IMR-90 (cell line): ENCODE data around the gene RUNX2. TPM values are rescaled to one million over a fixed set of nuclear protein-coding genes. Genes with fewer than 3 reads are reported as not detected.

Experiments
- ATAC-seq: fragments of 200-7000 bp; cut with Tn5 transposase; 2 replicates; pipeline ENCODE4 v1.9.1; 2020; ENCODE audit warnings: low read depth, mild to moderate bottlenecking, moderate library complexity
- BruUV-seq: library from RNA; stranded (reverse); fragments of 400-500 nt; replicated peaks from 2 replicates; lab custom pipeline; 2021; lab: Mats Ljungman, UMichigan
- CTCF ChIA-PET: fragments of 300-600 bp; formaldehyde crosslinking; extraction: SDS; loops from one replicate; lab custom pipeline; 2021; ENCODE audit warnings: antibody characterized with exemption; lab: Yijun Ruan, JAX
- POLR2A ChIA-PET: fragments of 300-600 bp; sonication (Branson Sonifier 250); formaldehyde crosslinking; loops from one replicate; lab custom pipeline; 2022; ENCODE audit warnings: antibody characterized with exemption; ENCODE audit not compliant: unreplicated experiment; lab: Charles Lee
- DNase-seq: peaks from one replicate; pipeline ENCODE4 v3.0.0; 2013
- H2AFZ ChIP-seq: replicated peaks from 2 replicates; pipeline ENCODE3; 2013; ENCODE audit warnings: low read length, mild to moderate bottlenecking; ENCODE audit not compliant: poor library complexity
- H2AK5ac ChIP-seq: 2 replicates; pipeline ENCODE4 v1.6.1; 2013; ENCODE audit warnings: low read depth, low read length, inconsistent platforms
- H2AK9ac ChIP-seq: replicated peaks from 2 replicates; pipeline ENCODE3; 2013; ENCODE audit warnings: mild to moderate bottlenecking, low read depth, low read length, moderate library complexity; ENCODE audit not compliant: poor library complexity
- H2BK120ac ChIP-seq: 2 replicates; pipeline ENCODE4 v1.6.1; 2013; ENCODE audit warnings: low read depth, low read length, inconsistent platforms
- H2BK15ac ChIP-seq: 3 replicates; pipeline ENCODE4 v1.6.1; 2013; ENCODE audit warnings: low read depth, low read length, inconsistent platforms
- H2BK20ac ChIP-seq: 2 replicates; pipeline ENCODE4 v1.6.1; 2013; ENCODE audit warnings: low read depth, mild to moderate bottlenecking, inconsistent platforms, low read length, moderate library complexity
- H2BK5ac ChIP-seq: 2 replicates; pipeline ENCODE4 v1.6.1; 2013; ENCODE audit warnings: mild to moderate bottlenecking, low read depth, low read length, inconsistent platforms; ENCODE audit not compliant: poor library complexity, severe bottlenecking
- H3K14ac ChIP-seq: replicated peaks from 2 replicates; pipeline ENCODE4 v1.6.1; 2013; ENCODE audit warnings: low read depth, low read length, inconsistent platforms
- H3K18ac ChIP-seq: 2 replicates; pipeline ENCODE4 v1.6.1; 2013; ENCODE audit warnings: low read depth, low read length, control low read depth
- H3K23ac ChIP-seq: 2 replicates; pipeline ENCODE4 v1.6.1; 2013; ENCODE audit warnings: low read depth, low read length, inconsistent platforms
- H3K27ac ChIP-seq: 2 replicates; pipeline ENCODE4 v1.5.1; 2013; ENCODE audit warnings: mild to moderate bottlenecking, control low read depth, low read length; ENCODE audit not compliant: insufficient read depth
- H3K27me3 ChIP-seq: 2 replicates; pipeline ENCODE4 v1.6.1; 2013; ENCODE audit warnings: low read length; ENCODE audit not compliant: control insufficient read depth, insufficient read depth
- H3K36me3 ChIP-seq: 2 replicates; pipeline ENCODE4 v1.6.1; 2013; ENCODE audit warnings: low read length, mixed read lengths; ENCODE audit not compliant: control insufficient read depth, insufficient read depth
- H3K4ac ChIP-seq: 2 replicates; pipeline ENCODE4 v1.6.1; 2013; ENCODE audit warnings: low read depth, low read length, inconsistent platforms
- H3K4me1 ChIP-seq: 2 replicates; pipeline ENCODE4 v1.6.1; 2013; ENCODE audit warnings: low read length, mixed read lengths; ENCODE audit not compliant: control insufficient read depth, insufficient read depth
- H3K4me2 ChIP-seq: 2 replicates; pipeline ENCODE4 v1.6.1; 2013; ENCODE audit warnings: low read depth, mild to moderate bottlenecking, control low read depth, low read length, moderate library complexity
- H3K4me3 ChIP-seq: 2 replicates; pipeline ENCODE4 v1.5.1; 2013; ENCODE audit warnings: low read depth, mild to moderate bottlenecking, control low read depth, low read length, moderate library complexity; ENCODE audit not compliant: insufficient read depth
- H3K56ac ChIP-seq: 2 replicates; pipeline ENCODE4 v1.6.1; 2013; ENCODE audit warnings: low read length, inconsistent platforms; ENCODE audit not compliant: insufficient read depth; ENCODE audit errors: extremely low read depth
- H3K79me1 ChIP-seq, 2 experiments: 2 replicates each; pipeline ENCODE4 v1.6.1; 2013; ENCODE audit warnings: low read length in 2 of 2, inconsistent platforms in 1 of 2, low read depth in 1 of 2
- H3K9ac ChIP-seq: 2 replicates; pipeline ENCODE4 v1.6.1; 2013; ENCODE audit warnings: low read depth, low read length, control low read depth
- H3K9me1 ChIP-seq: 2 replicates; pipeline ENCODE4 v1.6.1; 2013; ENCODE audit warnings: low read length, inconsistent platforms; ENCODE audit not compliant: insufficient read depth
- H3K9me3 ChIP-seq: 2 replicates; pipeline ENCODE4 v1.6.1; 2013; ENCODE audit warnings: low read length; ENCODE audit not compliant: control insufficient read depth, insufficient read depth
- H4K20me1 ChIP-seq: 2 replicates; pipeline ENCODE4 v1.6.1; 2013; ENCODE audit warnings: low read length, inconsistent platforms; ENCODE audit not compliant: insufficient read depth
- H4K5ac ChIP-seq: 2 replicates; pipeline ENCODE4 v1.6.1; 2013; ENCODE audit warnings: mild to moderate bottlenecking, low read depth, low read length, control low read depth
- H4K8ac ChIP-seq, 2 experiments: 2 replicates each; pipeline ENCODE4 v1.6.1; 2013; ENCODE audit warnings: low read depth in 2 of 2, low read length in 2 of 2, control low read depth in 1 of 2, inconsistent platforms in 1 of 2
- H4K91ac ChIP-seq: 2 replicates; pipeline ENCODE4 v1.6.1; 2013; ENCODE audit warnings: low read depth, low read length, inconsistent platforms; ENCODE audit not compliant: insufficient read depth
- BHLHE40 ChIP-seq: fragments of 150-350 bp; IDR thresholded peaks from 2 replicates; pipeline ENCODE4 v1.6.1; 2016; ENCODE audit warnings: mild to moderate bottlenecking, low read depth, low read length
- CHD1 ChIP-seq: IDR thresholded peaks from 2 replicates; pipeline ENCODE4 v1.6.1; 2012; ENCODE audit warnings: low read depth, low read length, improper control_type of control experiment
- MAZ ChIP-seq: IDR thresholded peaks from 2 replicates; pipeline ENCODE4 v1.6.1; 2012; ENCODE audit warnings: low read depth, mild to moderate bottlenecking, low read length, improper control_type of control experiment, moderate library complexity, borderline replicate concordance
- NFE2L2 ChIP-seq: fragments of 150-350 bp; IDR thresholded peaks from 2 replicates; pipeline ENCODE4 v1.6.1; 2016; ENCODE audit warnings: low read depth, mild to moderate bottlenecking, low read length
- WGBS, 2 experiments: methylation state at CpG; one replicate each; pipeline versions ENCODE4 v1.1.5 to v1.1.7; 2013; ENCODE audit warnings: missing lambda C conversion rate in 2 of 2; ENCODE audit not compliant: insufficient read length in 1 of 2; ENCODE audit errors: extremely low coverage in 2 of 2; 5-methylcytosine and 5-hydroxymethylcytosine counted together
- dilution Hi-C: fragments of 300-500 bp; cut with HindIII; formaldehyde crosslinking; loops from one replicate; pipeline ENCODE4 v1.14.3; 2018; ENCODE audit warnings: low sequenced_read_pairs; ENCODE audit not compliant: unreplicated experiment
- in situ Hi-C: fragments of 300-500 bp; cut with MboI; formaldehyde crosslinking; loops from 3 replicates; pipeline ENCODE4 v1.14.3; 2019; ENCODE audit warnings: low sequenced_read_pairs, inconsistent platforms, mixed read lengths
- intact Hi-C: fragments of 100-400 bp; cut with micrococcal nuclease; formaldehyde crosslinking; loops from 2 replicates; pipeline ENCODE4 v1.10.0; 2022
- polyA plus RNA-seq, 3 experiments: library from polyadenylated mRNA; depleted of rRNA; stranded (reverse); fragments of >200 nt; gene quantifications; 2 replicates each; pipeline ENCODE4 v1.2.3, GENCODE V29; 2012; ENCODE audit warnings: low replicate concordance in 1 of 3
- total RNA-seq: library from RNA; depleted of rRNA; stranded (reverse); fragments of >200 nt; gene quantifications from 2 replicates; pipeline ENCODE4 v1.2.3, GENCODE V29; 2012

RUNX2 gene
- total and polyA plus RNA-seq, 2 of the 4 experiments (the other 2 are of a cell fraction), result 2.3 to 4.7 TPM

- Histone ChIP-seq H3K9me1 (peaks cover 3% of the 10 kb centered on the region), H2BK120ac (no peak overlapping the region), H3K27ac (no peak overlapping the region), H3K23ac (no peak overlapping the region), H4K20me1 (no peaks in the 10 kb centered on the region), H3K56ac (no peak overlapping the region), H3K4me2 (no peak overlapping the region), H3K4me1 (peaks cover 4% of the 10 kb centered on the region), H4K91ac (no peak overlapping the region), H3K14ac (no peak overlapping the region), H3K9me3 (no peaks in the 10 kb centered on the region), H3K4me3 (no peak overlapping the region), H2BK15ac (no peak overlapping the region), H3K36me3 (no peaks in the 10 kb centered on the region), H4K8ac (no peak overlapping the region), H3K9ac (no peak overlapping the region), H2AFZ (no peak overlapping the region), H2AK5ac (no peak overlapping the region), H3K27me3 (no peaks in the 10 kb centered on the region), H2BK5ac (no peak overlapping the region), H3K79me1 (no peaks in the 10 kb centered on the region), H4K5ac (no peak overlapping the region), H2BK20ac (no peak overlapping the region), H3K18ac (no peak overlapping the region), H3K4ac (no peak overlapping the region), H2AK9ac (no peak overlapping the region)
- CTCF ChIA-PET, result interaction anchor here (1.3 kb wide), 1 partner anchor 98 kb away, joined by 3 read pairs; no protein-coding TSS in a partner anchor
- dilution Hi-C loops (no loop called here), in situ Hi-C loops (no loop called here), intact Hi-C loops (no loop called here)
- BruUV-seq, result no TSS peak
- no CpG with 5 or more reads among the region's 1 CpG for WGBS, 2 experiments
- ATAC-seq, result no peak
- TF ChIP-seq MAZ, result no peak
- no peak for TF ChIP-seq CHD1
- no peak for TF ChIP-seq NFE2L2
- TF ChIP-seq BHLHE40, result no peak
- POLR2A ChIA-PET, result no interaction called here
- DNase-seq, result no peak
Observed at GRCh38 chr6:45616209-45616608, 288.1 kb downstream of the RUNX2 start.
